ENCODE data around the gene FGF1.

Gene FGF1

DNA sequence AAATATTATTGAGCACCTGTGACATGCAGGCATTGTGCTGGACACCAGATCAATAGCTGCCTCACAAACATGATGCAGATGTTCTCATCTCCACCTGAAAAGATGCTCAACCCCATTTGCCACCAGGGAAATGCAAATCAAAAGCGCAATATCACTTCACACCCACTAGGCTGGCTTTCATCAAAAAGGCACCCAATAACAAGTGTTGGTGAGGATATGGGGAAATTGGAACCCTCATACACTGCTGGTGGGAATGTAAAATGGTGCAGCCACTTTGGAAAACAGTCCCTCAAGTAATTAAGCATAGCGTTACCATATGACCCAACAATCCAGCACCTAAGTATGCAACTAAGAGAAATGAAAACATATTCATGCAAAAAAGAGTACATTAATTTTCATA is 24.7 kb downstream of the FGF1 start:
- H3F3A ChIP-seq (ENCODE audit: low read depth), result no peaks in the 10 kb centered on the region
- H3K4me2 ChIP-seq (ENCODE audit: low read depth, low read length, poor library complexity, severe bottlenecking), result no peak overlapping the region
- H3K9me3 ChIP-seq (ENCODE audit: insufficient read depth, low read depth, low read length), result no peaks in the 10 kb centered on the region
- no peaks in the 10 kb centered on the region for H3K79me2 ChIP-seq (ENCODE audit: insufficient read depth, low read length)
- H2AFZ ChIP-seq (ENCODE audit: low read length), result no peak overlapping the region
- no peaks in the 10 kb centered on the region for H3K4me1 ChIP-seq (ENCODE audit: insufficient read depth, low read length, poor library complexity, severe bottlenecking)
- no peak for TF ChIP-seq EZH2phosphoT487 (IDR thresholded peaks at IDR 0.05; ENCODE audit: borderline replicate concordance)
- TF ChIP-seq, protein P1, sequence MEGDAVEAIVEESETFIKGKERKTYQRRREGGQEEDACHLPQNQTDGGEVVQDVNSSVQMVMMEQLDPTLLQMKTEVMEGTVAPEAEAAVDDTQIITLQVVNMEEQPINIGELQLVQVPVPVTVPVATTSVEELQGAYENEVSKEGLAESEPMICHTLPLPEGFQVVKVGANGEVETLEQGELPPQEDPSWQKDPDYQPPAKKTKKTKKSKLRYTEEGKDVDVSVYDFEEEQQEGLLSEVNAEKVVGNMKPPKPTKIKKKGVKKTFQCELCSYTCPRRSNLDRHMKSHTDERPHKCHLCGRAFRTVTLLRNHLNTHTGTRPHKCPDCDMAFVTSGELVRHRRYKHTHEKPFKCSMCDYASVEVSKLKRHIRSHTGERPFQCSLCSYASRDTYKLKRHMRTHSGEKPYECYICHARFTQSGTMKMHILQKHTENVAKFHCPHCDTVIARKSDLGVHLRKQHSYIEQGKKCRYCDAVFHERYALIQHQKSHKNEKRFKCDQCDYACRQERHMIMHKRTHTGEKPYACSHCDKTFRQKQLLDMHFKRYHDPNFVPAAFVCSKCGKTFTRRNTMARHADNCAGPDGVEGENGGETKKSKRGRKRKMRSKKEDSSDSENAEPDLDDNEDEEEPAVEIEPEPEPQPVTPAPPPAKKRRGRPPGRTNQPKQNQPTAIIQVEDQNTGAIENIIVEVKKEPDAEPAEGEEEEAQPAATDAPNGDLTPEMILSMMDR (conservative IDR thresholded peaks at IDR 0.05; ENCODE audit: low read length), result no peak
- H4K20me1 ChIP-seq (ENCODE audit: insufficient read depth, low read length, poor library complexity, severe bottlenecking), result no peaks in the 10 kb centered on the region
- no peaks in the 10 kb centered on the region for H3K36me3 ChIP-seq (ENCODE audit: insufficient read depth, low read length)
- no peak overlapping the region for H3K9ac ChIP-seq (ENCODE audit: low read depth, low read length, poor library complexity, severe bottlenecking)
- no peaks in the 10 kb centered on the region for H3K9me2 ChIP-seq (replicated peaks; ENCODE audit: low read depth, low read length)
- H3K27me3 ChIP-seq (ENCODE audit: insufficient read depth, low read length, poor library complexity, severe bottlenecking), result no peaks in the 10 kb centered on the region
- no peak overlapping the region for H3K4me3 ChIP-seq (ENCODE audit: low read length, poor library complexity, severe bottlenecking)

DNA sequence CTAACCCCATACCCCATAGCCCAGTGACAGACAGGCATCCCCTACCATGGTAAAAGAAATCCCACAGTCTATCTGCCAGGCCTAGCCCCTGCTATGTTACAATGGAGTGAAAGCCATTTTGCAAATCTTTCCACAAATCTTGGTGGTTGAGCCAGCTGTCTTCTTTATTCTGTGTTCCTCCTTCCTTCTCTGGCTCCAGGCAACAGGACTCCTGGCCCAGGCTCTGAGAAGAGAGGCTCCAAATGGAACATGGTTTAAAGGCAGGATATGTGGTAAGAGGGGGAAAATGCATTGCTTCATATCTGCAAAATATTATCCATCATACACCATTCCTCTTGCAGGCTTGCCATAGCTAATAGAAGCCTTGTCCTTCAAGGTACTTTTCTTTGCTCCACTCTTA is 25.2 kb downstream of the FGF1 start:
- Histone ChIP-seq H3K9me3 (ENCODE audit: insufficient read depth, low read depth, low read length) (no peaks in the 10 kb centered on the region), H4K20me1 (ENCODE audit: insufficient read depth, low read length, poor library complexity, severe bottlenecking) (no peaks in the 10 kb centered on the region), H3K9ac (ENCODE audit: low read depth, low read length, poor library complexity, severe bottlenecking) (no peak overlapping the region), H3K27me3 (ENCODE audit: insufficient read depth, low read length, poor library complexity, severe bottlenecking) (no peaks in the 10 kb centered on the region), H3K4me3 (ENCODE audit: low read length, poor library complexity, severe bottlenecking) (no peak overlapping the region), H3K9me2 (replicated peaks; ENCODE audit: low read depth, low read length) (no peaks in the 10 kb centered on the region), H3K4me1 (ENCODE audit: insufficient read depth, low read length, poor library complexity, severe bottlenecking) (no peaks in the 10 kb centered on the region), H2AFZ (ENCODE audit: low read length) (no peak overlapping the region), H3K36me3 (ENCODE audit: insufficient read depth, low read length) (no peaks in the 10 kb centered on the region), H3F3A (ENCODE audit: low read depth) (no peaks in the 10 kb centered on the region), H3K79me2 (ENCODE audit: insufficient read depth, low read length) (no peaks in the 10 kb centered on the region), H3K4me2 (ENCODE audit: low read depth, low read length, poor library complexity, severe bottlenecking) (no peak overlapping the region)
- TF ChIP-seq EZH2phosphoT487 (IDR thresholded peaks at IDR 0.05; ENCODE audit: borderline replicate concordance), result no peak
- TF ChIP-seq, protein P1 (conservative IDR thresholded peaks at IDR 0.05; ENCODE audit: low read length), result no peak

GRCh38 chr5:142660196-142660595 is 25.7 kb downstream of the FGF1 start:
- Histone ChIP-seq H3K79me2 (ENCODE audit: insufficient read depth, low read length) (no peaks in the 10 kb centered on the region), H3K27me3 (ENCODE audit: insufficient read depth, low read length, poor library complexity, severe bottlenecking) (no peaks in the 10 kb centered on the region), H3K4me2 (ENCODE audit: low read depth, low read length, poor library complexity, severe bottlenecking) (no peak overlapping the region), H3K9ac (ENCODE audit: low read depth, low read length, poor library complexity, severe bottlenecking) (no peak overlapping the region), H3K9me3 (ENCODE audit: insufficient read depth, low read depth, low read length) (no peaks in the 10 kb centered on the region), H3F3A (ENCODE audit: low read depth) (no peaks in the 10 kb centered on the region), H4K20me1 (ENCODE audit: insufficient read depth, low read length, poor library complexity, severe bottlenecking) (no peaks in the 10 kb centered on the region), H3K36me3 (ENCODE audit: insufficient read depth, low read length) (no peaks in the 10 kb centered on the region), H3K4me3 (ENCODE audit: low read length, poor library complexity, severe bottlenecking) (no peak overlapping the region), H3K9me2 (replicated peaks; ENCODE audit: low read depth, low read length) (no peaks in the 10 kb centered on the region), H3K4me1 (ENCODE audit: insufficient read depth, low read length, poor library complexity, severe bottlenecking) (no peaks in the 10 kb centered on the region), H2AFZ (ENCODE audit: low read length) (no peak overlapping the region)
- no peak for TF ChIP-seq EZH2phosphoT487 (IDR thresholded peaks at IDR 0.05; ENCODE audit: borderline replicate concordance)
- TF ChIP-seq, protein P1 (conservative IDR thresholded peaks at IDR 0.05; ENCODE audit: low read length), result no peak

All from Loucy (cell line).